GM18519 (cell line): Measurements from ENCODE around the gene GALNTL6.

Experiments used
- ATAC-seq: cut with Tn5 transposase; IDR thresholded peaks from one replicate; pipeline ENCODE4 v1.9.1; 2021; ENCODE audit warnings: mild to moderate bottlenecking, moderate library complexity; ENCODE audit not compliant: unreplicated experiment, low FRiP score

GALNTL6 gene

DNA sequence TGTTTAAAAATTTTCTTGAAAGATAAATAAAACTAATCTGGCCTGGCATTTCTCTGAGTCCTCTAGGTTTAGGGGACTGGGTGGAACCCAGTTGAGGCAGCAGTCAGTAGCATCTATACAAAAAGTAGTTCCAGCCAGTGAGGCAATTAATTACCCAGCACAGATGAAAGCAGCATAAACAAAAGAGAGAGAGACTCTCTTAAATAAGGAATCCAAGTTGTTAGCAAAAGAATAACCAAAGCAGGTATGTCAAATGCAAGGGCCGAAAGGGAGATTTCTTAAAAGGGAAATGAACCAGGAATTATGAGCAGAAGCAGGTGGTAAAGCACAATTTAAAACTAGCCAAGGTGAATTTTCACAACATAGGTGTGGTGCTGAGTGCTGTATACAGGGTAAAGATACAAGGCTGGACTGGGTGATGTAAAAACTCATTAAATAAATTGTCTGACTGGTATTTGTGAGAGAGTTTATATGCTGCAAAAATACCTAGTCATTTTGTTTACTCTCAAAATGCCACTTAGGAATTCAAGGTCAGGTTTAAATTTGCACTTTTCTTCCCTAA is 1260.8 kb downstream of the GALNTL6 start:
- no peak for ATAC-seq

DNA sequence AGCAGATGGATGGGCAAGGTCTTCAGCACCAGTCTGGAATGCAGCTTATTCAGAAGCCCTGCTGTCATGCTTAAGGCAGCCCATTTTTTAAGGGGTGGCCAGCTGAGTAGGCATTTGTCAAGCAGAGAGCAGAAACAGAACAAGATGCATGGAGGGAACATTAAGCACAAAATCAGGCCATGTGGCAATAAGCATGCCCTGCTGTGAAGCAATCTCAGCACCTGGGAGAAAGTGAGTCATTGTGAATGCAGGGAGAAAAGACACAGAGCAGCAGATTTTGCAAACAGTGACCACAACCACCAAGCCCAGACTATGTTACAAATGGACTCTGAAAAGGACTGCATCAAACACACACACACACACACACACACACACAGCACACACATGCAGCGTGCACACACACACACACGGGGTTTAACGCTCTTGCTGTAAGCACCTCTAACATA is 1261.3 kb downstream of the GALNTL6 start:
- ATAC-seq, result no peak

- no peak for ATAC-seq
These were observed 1263.9 kb downstream of the GALNTL6 start for GRCh38 chr4:173076903-173077634.

DNA sequence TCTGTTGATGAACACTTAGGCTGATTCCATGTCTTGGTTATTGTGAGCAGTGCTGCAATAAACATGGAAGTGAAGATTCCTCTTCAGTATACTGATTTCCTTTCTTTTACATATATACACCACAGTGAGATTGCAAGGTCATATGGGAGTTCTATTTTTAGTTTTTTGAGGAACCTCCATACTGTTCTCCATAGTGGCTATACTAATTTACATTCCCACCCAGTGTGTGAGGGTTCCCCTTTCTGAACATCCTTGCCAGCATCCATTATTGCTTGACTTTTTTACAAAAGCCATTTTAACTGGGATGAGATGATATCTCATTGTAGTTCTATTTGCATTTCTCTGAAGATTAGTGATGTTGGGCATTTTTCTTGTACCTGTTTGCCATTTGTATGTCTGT is 1274.9 kb downstream of the GALNTL6 start:
- no peak for ATAC-seq
